PC-3 (cell line): ENCODE results near the gene RAD1. TPM values are rescaled to one million over a fixed set of nuclear protein-coding genes. Genes with fewer than 3 reads are reported as not detected.

Source experiments
- ATAC-seq: fragments of 200-7000 bp; cut with Tn5 transposase; 2 replicates; pipeline ENCODE4 v1.9.1; 2020; ENCODE audit warnings: mild to moderate bottlenecking, moderate library complexity
- BruUV-seq: library from RNA; stranded (reverse); fragments of 400-500 nt; replicated peaks from 2 replicates; lab custom pipeline; 2021; lab: Mats Ljungman, UMichigan
- CTCF ChIA-PET: fragments of 300-600 bp; sonication (Branson Sonifier 250); formaldehyde crosslinking; loops from one replicate; lab custom pipeline; 2022; ENCODE audit warnings: antibody characterized with exemption; lab: Charles Lee
- POLR2A ChIA-PET: fragments of 300-600 bp; sonication (Branson Sonifier 250); formaldehyde crosslinking; loops from one replicate; lab custom pipeline; 2022; ENCODE audit warnings: antibody characterized with exemption; ENCODE audit not compliant: unreplicated experiment; lab: Charles Lee
- DNase-seq: peaks from one replicate; pipeline ENCODE4 v3.0.0-alpha.2; 2015
- H2AFZ ChIP-seq: fragments of 300-600 bp; sonication (generic); 2 replicates; pipeline ENCODE4 v1.6.0; 2016; ENCODE audit warnings: antibody characterized with exemption, low read length
- H3F3A ChIP-seq: fragments of 300-600 bp; sonication (generic); one replicate; pipeline ENCODE4 v1.6.0; 2017; ENCODE audit warnings: antibody characterized with exemption, low read length, control low read depth, mild to moderate bottlenecking; ENCODE audit not compliant: unreplicated experiment
- H3K27ac ChIP-seq: fragments of 300-600 bp; sonication (generic); 2 replicates; pipeline ENCODE4 v1.5.1; 2016; ENCODE audit warnings: mild to moderate bottlenecking, low read length
- H3K27me3 ChIP-seq: fragments of 300-600 bp; sonication (generic); 2 replicates; pipeline ENCODE4 v1.6.1; 2016; ENCODE audit warnings: low read length, mixed read lengths
- H3K36me3 ChIP-seq: fragments of 300-600 bp; sonication (generic); 2 replicates; pipeline ENCODE4 v1.6.1; 2016; ENCODE audit warnings: low read depth, mixed run types, low read length, mixed read lengths
- H3K4me1 ChIP-seq: fragments of 300-600 bp; sonication (generic); 2 replicates; pipeline ENCODE4 v1.5.1; 2016; ENCODE audit warnings: low read length; ENCODE audit not compliant: insufficient read depth
- H3K4me2 ChIP-seq: fragments of 300-600 bp; sonication (generic); 2 replicates; pipeline ENCODE4 v1.6.0; 2016; ENCODE audit warnings: low read length
- H3K4me3 ChIP-seq: fragments of 300-600 bp; sonication (generic); 2 replicates; pipeline ENCODE4 v1.5.1; 2016; ENCODE audit warnings: mild to moderate bottlenecking, low read length, mixed read lengths
- H3K79me2 ChIP-seq: fragments of 300-600 bp; sonication (generic); 2 replicates; pipeline ENCODE4 v1.6.1; 2017; ENCODE audit warnings: low read length, mixed read lengths
- H3K9ac ChIP-seq: fragments of 300-600 bp; sonication (generic); 2 replicates; pipeline ENCODE4 v1.6.0; 2016; ENCODE audit warnings: mild to moderate bottlenecking, low read length
- H3K9me2 ChIP-seq: fragments of 300-600 bp; sonication (generic); replicated peaks from 2 replicates; pipeline ENCODE4 v1.6.1; 2016; ENCODE audit warnings: mixed run types, low read length, mixed read lengths
- H3K9me3 ChIP-seq: fragments of 300-600 bp; sonication (generic); 2 replicates; pipeline ENCODE4 v1.6.1; 2016; ENCODE audit warnings: low read length, mixed read lengths
- H4K20me1 ChIP-seq: fragments of 300-600 bp; sonication (generic); 2 replicates; pipeline ENCODE4 v1.6.1; 2016; ENCODE audit warnings: low read length, mixed read lengths
- CTCF ChIP-seq: fragments of 300-600 bp; sonication (generic); conservative IDR thresholded peaks from 2 replicates; pipeline ENCODE4 v1.5.1; 2017; ENCODE audit warnings: antibody characterized with exemption, low read depth, mild to moderate bottlenecking, low read length
- EZH2 ChIP-seq: fragments of 300-600 bp; sonication (generic); IDR thresholded peaks from one replicate; pipeline ENCODE4 v1.6.1; 2017; ENCODE audit warnings: antibody characterized with exemption, mild to moderate bottlenecking, low read length; ENCODE audit not compliant: unreplicated experiment
- EZH2phosphoT487 ChIP-seq: fragments of 300-600 bp; sonication (generic); IDR thresholded peaks from 2 replicates; pipeline ENCODE4 v1.6.1; 2018; ENCODE audit warnings: mild to moderate bottlenecking, antibody characterized with exemption, low read length, borderline replicate concordance
- intact Hi-C: fragments of 100-400 bp; cut with micrococcal nuclease; formaldehyde crosslinking; loops from 2 replicates; pipeline ENCODE4 v1.9.0; 2023
- total RNA-seq: library from RNA; depleted of rRNA; stranded (reverse); fragments of >200 nt; gene quantifications from 2 replicates; pipeline ENCODE4 v1.2.3, GENCODE V29; 2014

The RAD1 gene
- total RNA-seq, 1 experiment from 2014 or later = 62.5 TPM

- peaks cover 7% of the 10 kb centered on the region; the same call in 1 of the 2 replicates for H3K36me3 ChIP-seq
- POLR2A ChIA-PET = interaction anchor here (0.6 kb wide), 1 partner anchor 28 kb away, joined by 3 read pairs; the partner anchor contains the start of gene DNAJC21
- ATAC-seq = peak; percentile 74
Measured at GRCh38 chr5:34957857-34958690, 42.8 kb upstream of the RAD1 start.

GRCh38 chr5:34957321-34957720 is 42.0 kb upstream of the RAD1 start:
- TF ChIP-seq EZH2 = no peak
- TF ChIP-seq CTCF = no peak
- no peak overlapping the region for H3K27ac ChIP-seq
- no TSS peak for BruUV-seq
- H3K9ac ChIP-seq = no peak overlapping the region
- ChIA-PET CTCF (interaction anchor here (1.0 kb wide), 1 partner anchor 46 kb away, joined by 3 read pairs; no protein-coding TSS in a partner anchor), POLR2A (no interaction called here)
- no peak for DNase-seq
- no peak for ATAC-seq
- no peaks in the 10 kb centered on the region for H3K9me3 ChIP-seq
- H3K4me1 ChIP-seq = peaks cover 13% of the 10 kb centered on the region
- no peaks in the 10 kb centered on the region for H3K27me3 ChIP-seq
- peaks cover 7% of the 10 kb centered on the region; the same call in 1 of the 2 replicates for H3K36me3 ChIP-seq
- no peak overlapping the region for H3K4me2 ChIP-seq
- intact Hi-C loops = no loop called here
- no peaks in the 10 kb centered on the region for H3K9me2 ChIP-seq
- H3F3A ChIP-seq = no peaks in the 10 kb centered on the region
- no peaks in the 10 kb centered on the region for H4K20me1 ChIP-seq
- H2AFZ ChIP-seq = no peak overlapping the region
- no peaks in the 10 kb centered on the region for H3K79me2 ChIP-seq
- H3K4me3 ChIP-seq = no peak overlapping the region

More at GRCh38 chr5:34957857-34958690, 42.8 kb upstream of the RAD1 start:
- CTCF ChIA-PET = interaction anchor here (1.0 kb wide), 1 partner anchor 45 kb away, joined by 3 read pairs; no protein-coding TSS in a partner anchor
- no peaks in the 10 kb centered on the region for H3K27me3 ChIP-seq
- intact Hi-C loops = loop anchor here (2.0 kb wide), 2 partner anchors 27 to 45 kb away; no protein-coding TSS in a partner anchor
- H3F3A ChIP-seq = no peaks in the 10 kb centered on the region
- H4K20me1 ChIP-seq = no peaks in the 10 kb centered on the region
- peak; percentile 56 for DNase-seq
- H3K79me2 ChIP-seq = no peaks in the 10 kb centered on the region
- no TSS peak for BruUV-seq
- H3K9me2 ChIP-seq = no peaks in the 10 kb centered on the region
- H3K4me2 ChIP-seq = no peak overlapping the region
- peaks cover 13% of the 10 kb centered on the region for H3K4me1 ChIP-seq
- H3K27ac ChIP-seq = no peak overlapping the region
- TF ChIP-seq EZH2 = no peak
- peak; percentile 77 for TF ChIP-seq CTCF
- no peak overlapping the region for H2AFZ ChIP-seq
- H3K9me3 ChIP-seq = no peaks in the 10 kb centered on the region
- H3K9ac ChIP-seq = no peak overlapping the region
- H3K4me3 ChIP-seq = no peak overlapping the region

- ChIA-PET CTCF (no interaction called here), POLR2A (no interaction called here)
- Histone ChIP-seq H3K27ac (no peak overlapping the region), H3K36me3 (peaks cover 15% of the 10 kb centered on the region), H3K27me3 (no peaks in the 10 kb centered on the region), H3K79me2 (no peaks in the 10 kb centered on the region), H3K4me1 (no peaks in the 10 kb centered on the region), H3K4me3 (no peak overlapping the region), H4K20me1 (no peaks in the 10 kb centered on the region), H3K9me3 (no peaks in the 10 kb centered on the region), H3F3A (no peaks in the 10 kb centered on the region), H3K9ac (no peak overlapping the region), H3K9me2 (no peaks in the 10 kb centered on the region), H2AFZ (no peak overlapping the region), H3K4me2 (no peak overlapping the region)
- no peak for ATAC-seq
- no peak for TF ChIP-seq EZH2phosphoT487
- no peak for TF ChIP-seq EZH2
- no peak for TF ChIP-seq CTCF
- no peak for DNase-seq
- intact Hi-C loops = no loop called here
- BruUV-seq = no TSS peak
Measured at GRCh38 chr5:34944460-34945047, 29.2 kb upstream of the RAD1 start.
